H1 (cell line): ENCODE data around the gene AIF1L. TPM values are rescaled to one million over a fixed set of nuclear protein-coding genes. Genes with fewer than 3 reads are reported as not detected.

Source experiments
- CTCF ChIA-PET: fragments of 300-600 bp; sonication (Branson Sonifier 250); formaldehyde crosslinking; loops from one replicate; lab custom pipeline; 2021; ENCODE audit not compliant: partially characterized antibody; lab: Charles Lee
- POLR2A ChIA-PET: fragments of 300-600 bp; sonication (Branson Sonifier 250); formaldehyde crosslinking; loops from one replicate; lab custom pipeline; 2021; ENCODE audit warnings: inconsistent platforms; ENCODE audit not compliant: partially characterized antibody; lab: Charles Lee
- DNase-seq, 2 experiments: peaks; one replicate each; pipeline versions ENCODE4 v3.0.0 to v3.0.0-alpha.2; 2010 to 2022; ENCODE audit warnings: low spot score in 2 of 2, low read depth in 1 of 2, mixed read lengths in 1 of 2
- FAIRE-seq: peaks from 2 replicates; lab custom pipeline; 2011; peaks lifted over from hg19 to GRCh38; lab: Jason Lieb, UNC
- H2AFZ ChIP-seq: 2 replicates; pipeline ENCODE4 v1.8.1; 2012; ENCODE audit warnings: low read length, inconsistent platforms
- H2AK5ac ChIP-seq: 2 replicates; pipeline ENCODE4 v1.6.1; 2013; ENCODE audit warnings: low read depth, low read length
- H2BK120ac ChIP-seq: replicated peaks from 2 replicates; pipeline ENCODE3; 2013; ENCODE audit warnings: low read depth, low read length, inconsistent platforms
- H2BK12ac ChIP-seq: 2 replicates; pipeline ENCODE4 v1.6.1; 2013; ENCODE audit warnings: low read depth, low read length
- H2BK15ac ChIP-seq: 2 replicates; pipeline ENCODE4 v1.6.1; 2013; ENCODE audit warnings: low read length
- H2BK20ac ChIP-seq: 2 replicates; pipeline ENCODE4 v1.6.1; 2013; ENCODE audit warnings: low read length
- H2BK5ac ChIP-seq: 2 replicates; pipeline ENCODE4 v1.6.1; 2013; ENCODE audit warnings: low read depth, low read length
- H3K14ac ChIP-seq: 2 replicates; pipeline ENCODE4 v1.6.1; 2013; ENCODE audit warnings: inconsistent platforms; ENCODE audit not compliant: insufficient read length
- H3K18ac ChIP-seq: 2 replicates; pipeline ENCODE4 v1.6.1; 2013; ENCODE audit warnings: low read length; ENCODE audit errors: extremely low read depth
- H3K23ac ChIP-seq: 2 replicates; pipeline ENCODE4 v1.6.1; 2013; ENCODE audit warnings: inconsistent platforms; ENCODE audit not compliant: insufficient read length
- H3K23me2 ChIP-seq: 2 replicates; pipeline ENCODE4 v1.6.1; 2013; ENCODE audit warnings: low read depth, low read length
- H3K27ac ChIP-seq: 2 replicates; pipeline ENCODE4 v1.6.1; 2011; ENCODE audit warnings: low read depth, low read length, inconsistent platforms
- H3K27me3 ChIP-seq, 4 experiments: replicated peaks in 1 of 4; 1 replicate in 1 of 4; 2 replicates in 3 of 4; pipeline versions ENCODE4 v1.6.1 to v1.8.1; 2011 to 2013; ENCODE audit warnings: low read length in 3 of 4, mild to moderate bottlenecking in 3 of 4, inconsistent platforms in 2 of 4, mixed read lengths in 2 of 4, moderate library complexity in 1 of 4; ENCODE audit not compliant: control insufficient read depth in 3 of 4, insufficient read depth in 3 of 4; ENCODE audit errors: extremely low read depth in 1 of 4
- H3K36me3 ChIP-seq, 4 experiments: 2 replicates each; pipeline versions ENCODE4 v1.6.1 to v1.8.1; 2011 to 2013; ENCODE audit warnings: mild to moderate bottlenecking in 4 of 4, low read length in 3 of 4, moderate library complexity in 2 of 4, control low read depth in 1 of 4, inconsistent platforms in 1 of 4; ENCODE audit not compliant: insufficient read depth in 4 of 4, control insufficient read depth in 2 of 4
- H3K4ac ChIP-seq: replicated peaks from 2 replicates; pipeline ENCODE3; 2013; ENCODE audit warnings: low read length, low read depth, mixed read lengths, inconsistent platforms; ENCODE audit not compliant: insufficient read length
- H3K4me1 ChIP-seq, 4 experiments: replicated peaks in 1 of 4; 1 replicate in 1 of 4; 2 replicates in 3 of 4; pipeline versions ENCODE4 v1.6.1 to v1.8.1; 2011 to 2013; ENCODE audit warnings: low read length in 3 of 4, inconsistent platforms in 2 of 4, mixed read lengths in 1 of 4; ENCODE audit not compliant: insufficient read depth in 4 of 4, control insufficient read depth in 3 of 4
- H3K4me2 ChIP-seq, 2 experiments: 2 replicates each; pipeline versions ENCODE4 v1.6.1 to v1.8.1; 2011 to 2013; ENCODE audit warnings: low read depth in 2 of 2, low read length in 2 of 2, control low read depth in 1 of 2, inconsistent platforms in 1 of 2, mild to moderate bottlenecking in 1 of 2; ENCODE audit not compliant: insufficient read depth in 1 of 2
- H3K4me3 ChIP-seq, 4 experiments: fragments of 200-600, 300-600 bp in 1 of 4; sonication (generic), shearing (Covaris generic), sonication (Bioruptor Twin) in 1 of 4; 2 replicates each; pipeline versions ENCODE4 v1.5.1 to v1.8.1; 2011 to 2016; ENCODE audit warnings: low read length in 4 of 4, low read depth in 3 of 4, control low read depth in 2 of 4, inconsistent platforms in 2 of 4, mild to moderate bottlenecking in 2 of 4, mixed read lengths in 1 of 4, moderate library complexity in 1 of 4; ENCODE audit not compliant: insufficient read depth in 2 of 4; ENCODE audit errors: extremely low read depth in 1 of 4
- H3K56ac ChIP-seq: replicated peaks from 2 replicates; pipeline ENCODE3; 2013; ENCODE audit warnings: low read depth, mild to moderate bottlenecking, mixed read lengths, low read length, inconsistent platforms; ENCODE audit not compliant: insufficient read length
- H3K79me1 ChIP-seq: 2 replicates; pipeline ENCODE4 v1.6.1; 2013; ENCODE audit warnings: low read depth, low read length, control low read depth
- H3K79me2 ChIP-seq, 2 experiments: 2 replicates each; pipeline versions ENCODE4 v1.6.1 to v1.8.1; 2012 to 2013; ENCODE audit warnings: low read length in 2 of 2, mild to moderate bottlenecking in 2 of 2, inconsistent platforms in 1 of 2; ENCODE audit not compliant: insufficient read depth in 2 of 2, control insufficient read depth in 1 of 2
- H3K9ac ChIP-seq, 4 experiments: replicated peaks in 1 of 4; 1 replicate in 1 of 4; 2 replicates in 3 of 4; pipeline versions ENCODE4 v1.6.1 to v1.8.1; 2011 to 2013; ENCODE audit warnings: low read depth in 3 of 4, low read length in 3 of 4, control low read depth in 2 of 4, mild to moderate bottlenecking in 2 of 4, moderate library complexity in 2 of 4, inconsistent platforms in 1 of 4; ENCODE audit errors: extremely low read depth in 1 of 4
- H3K9me3 ChIP-seq, 2 experiments: 2 replicates each; pipeline versions ENCODE4 v1.6.1 to v1.8.1; 2012 to 2013; ENCODE audit warnings: mild to moderate bottlenecking in 2 of 2, moderate library complexity in 2 of 2, control low read depth in 1 of 2, inconsistent platforms in 1 of 2, low read depth in 1 of 2, low read length in 1 of 2, mixed read lengths in 1 of 2; ENCODE audit not compliant: insufficient read depth in 2 of 2
- H4K20me1 ChIP-seq, 2 experiments: replicated peaks in 1 of 2; 2 replicates each; pipeline versions ENCODE3 to v1.8.1; 2011 to 2013; ENCODE audit warnings: inconsistent platforms in 2 of 2, low read length in 2 of 2, mild to moderate bottlenecking in 1 of 2; ENCODE audit not compliant: insufficient read depth in 2 of 2, control insufficient read depth in 1 of 2
- H4K5ac ChIP-seq: 2 replicates; pipeline ENCODE4 v1.6.1; 2013; ENCODE audit warnings: low read length, low read depth, mixed read lengths, inconsistent platforms; ENCODE audit not compliant: insufficient read length
- H4K8ac ChIP-seq: 2 replicates; pipeline ENCODE4 v1.8.0; 2013; ENCODE audit warnings: mild to moderate bottlenecking, moderate library complexity, low read length, inconsistent platforms; ENCODE audit not compliant: insufficient read depth; ENCODE audit errors: extremely low read depth
- H4K91ac ChIP-seq: replicated peaks from 2 replicates; pipeline ENCODE3; 2013; ENCODE audit warnings: low read length, mixed read lengths, inconsistent platforms; ENCODE audit not compliant: insufficient read length
- WGBS, 2 experiments: shearing (Covaris generic) in 1 of 2; methylation state at CpG; one replicate each; pipeline versions ENCODE4 v1.1.6 to v1.1.7; 2013 to 2015; ENCODE audit warnings: low lambda C conversion rate in 2 of 2, mixed read lengths in 2 of 2, inconsistent platforms in 1 of 2, low coverage in 1 of 2, missing lambda C conversion rate in 1 of 2; ENCODE audit not compliant: insufficient replicate concordance in 2 of 2, insufficient coverage in 1 of 2, insufficient read length in 1 of 2; ENCODE audit errors: extremely low coverage in 1 of 2, missing lambda C conversion rate in 1 of 2; 5-methylcytosine and 5-hydroxymethylcytosine counted together
- polyA plus RNA-seq, 7 experiments: library from polyadenylated mRNA; depleted of rRNA in 3 of 7; stranded (reverse) in 5 of 7; unstranded in 2 of 7; fragments of >200 nt in 5 of 7; fragments of 200-250 nt in 2 of 7; gene quantifications; 1 replicate in 5 of 7; 2 replicates in 1 of 7; 4 replicates in 1 of 7; pipeline versions ENCODE4 v1.2.1 to v1.2.3, GENCODE V29; 2011 to 2013; ENCODE audit warnings: missing spikeins in 2 of 7, mixed read lengths in 2 of 7
- total RNA-seq: library from RNA; stranded (reverse); fragmentation: NEBNext Ultra II Directional; extraction: Animal tissue kit (Norgen Biotek cat#: 25700); gene quantifications from 2 replicates; pipeline ENCODE4 v1.2.1, GENCODE V29; 2021

Gene AIF1L
- total and polyA plus RNA-seq, 2 of the 8 experiments (the other 6 are each of a cell fraction or from before 2014, with no cell fraction given): 70.7 to 149 TPM

- Histone ChIP-seq H4K91ac (no peak overlapping the region), H2BK5ac (no peak overlapping the region), H3K79me1 (no peaks in the 10 kb centered on the region), H2AK5ac (no peak overlapping the region), H3K18ac (no peak overlapping the region), H3K23ac (no peak overlapping the region), H2BK15ac (no peak overlapping the region), H3K4me3 (no peak overlapping the region), H3K23me2 (no peaks in the 10 kb centered on the region), H3K4me1 (no peaks in the 10 kb centered on the region), H3K9me3 (no peaks in the 10 kb centered on the region), H4K20me1 (no peaks in the 10 kb centered on the region), H4K5ac (no peak overlapping the region), H3K9ac (no peak overlapping the region), H3K56ac (no peak overlapping the region), H3K36me3 (peaks cover 8 to 48% (median 27%) of the 10 kb centered on the region in 4 experiments), H3K4ac (no peak overlapping the region), H3K14ac (no peak overlapping the region), H2BK20ac (no peak overlapping the region), H3K27me3 (no peaks in the 10 kb centered on the region), H2AFZ (no peak overlapping the region), H3K79me2 (no peaks in the 10 kb centered on the region), H3K4me2 (no peak overlapping the region), H2BK120ac (no peak overlapping the region), H3K27ac (no peak overlapping the region), H2BK12ac (no peak overlapping the region), H4K8ac (no peak overlapping the region)
- ChIA-PET CTCF (interaction anchor here (0.6 to 1.4 kb wide), 9 partner anchors 9 to 1483 kb away, joined by 3 to 7 read pairs (median 3); no protein-coding TSS in a partner anchor), POLR2A (interaction anchor here (0.6 to 1.6 kb wide), 6 partner anchors 8 to 361 kb away, joined by 3 to 4 read pairs (median 3); no protein-coding TSS in a partner anchor)
- DNase-seq (no peak), FAIRE-seq (no peak)
- 89% methylated on average over 6 of the region's 6 CpGs; no CpG with 5 or more reads in 1 of the 2 experiments for WGBS, 2 experiments
Observed at GRCh38 chr9:131161585-131161984, 65.3 kb downstream of the AIF1L start.
